ENCODE results near the gene SLC2A2.

SLC2A2 gene

GRCh38 chr3:171055336-171056178, 29.0 kb upstream of the SLC2A2 start:
- in situ Hi-C loops (cut with MboI; ENCODE audit: low sequenced_read_pairs, unreplicated experiment): no loop called here
- no peak for DNase-seq (ENCODE audit: low spot score)
- TF ChIP-seq CTCF (IDR thresholded peaks at IDR 0.05; ENCODE audit: borderline replicate concordance, control extremely low read depth, extremely low read depth, insufficient read depth, missing control alignments): no peak

GRCh38 chr3:171054921-171055320, 28.4 kb upstream of the SLC2A2 start:
- DNase-seq (ENCODE audit: low spot score): no peak
- in situ Hi-C loops (cut with MboI; ENCODE audit: low sequenced_read_pairs, unreplicated experiment): no loop called here
- no peak for TF ChIP-seq CTCF (IDR thresholded peaks at IDR 0.05; ENCODE audit: borderline replicate concordance, control extremely low read depth, extremely low read depth, insufficient read depth, missing control alignments)

GRCh38 chr3:171054231-171054630, 27.7 kb upstream of the SLC2A2 start:
- in situ Hi-C loops (cut with MboI; ENCODE audit: low sequenced_read_pairs, unreplicated experiment): no loop called here
- no peak for TF ChIP-seq CTCF (IDR thresholded peaks at IDR 0.05; ENCODE audit: borderline replicate concordance, control extremely low read depth, extremely low read depth, insufficient read depth, missing control alignments)
- DNase-seq (ENCODE audit: low spot score): no peak

GRCh38 chr3:171049861-171050444, 23.4 kb upstream of the SLC2A2 start:
- TF ChIP-seq CTCF (IDR thresholded peaks at IDR 0.05; ENCODE audit: borderline replicate concordance, control extremely low read depth, extremely low read depth, insufficient read depth, missing control alignments): peak; percentile 57
- in situ Hi-C loops (cut with MboI; ENCODE audit: low sequenced_read_pairs, unreplicated experiment): no loop called here
- peak; percentile 61 for DNase-seq (ENCODE audit: low spot score)

- no peak for DNase-seq (ENCODE audit: low spot score)
- in situ Hi-C loops (cut with MboI; ENCODE audit: low sequenced_read_pairs, unreplicated experiment): no loop called here
- TF ChIP-seq CTCF (IDR thresholded peaks at IDR 0.05; ENCODE audit: borderline replicate concordance, control extremely low read depth, extremely low read depth, insufficient read depth, missing control alignments): no peak
These were observed 20.2 kb upstream of the SLC2A2 start for GRCh38 chr3:171046760-171047159.

- in situ Hi-C loops (cut with MboI; ENCODE audit: low sequenced_read_pairs, unreplicated experiment): no loop called here
- TF ChIP-seq CTCF (IDR thresholded peaks at IDR 0.05; ENCODE audit: borderline replicate concordance, control extremely low read depth, extremely low read depth, insufficient read depth, missing control alignments): no peak
- no peak for DNase-seq (ENCODE audit: low spot score)
These were observed 18.6 kb upstream of the SLC2A2 start for GRCh38 chr3:171044835-171045793.

All from GM13976 (cell line).